Subcutaneous abdominal adipose tissue (tissue), 5 donors: ENCODE measurements around the gene NOS1AP.
A peak's percentile ranks its signal among the peaks of the same experiment; 100 is the strongest.

Experiments
- H3K27ac ChIP-seq: one replicate; pipeline ENCODE4 v1.7.0; 2013; ENCODE audit warnings: low read depth, mild to moderate bottlenecking, inconsistent platforms, low read length, moderate library complexity
- H3K27me3 ChIP-seq, 5 donors: one replicate each; pipeline ENCODE4 v1.7.0; 2013; ENCODE audit warnings: low read length in 5 of 5, inconsistent platforms in 1 of 5; ENCODE audit not compliant: control insufficient read depth in 5 of 5, insufficient read depth in 4 of 5
- H3K36me3 ChIP-seq, 5 donors: one replicate each; pipeline ENCODE4 v1.7.0; 2013; ENCODE audit warnings: low read length in 5 of 5; ENCODE audit not compliant: control insufficient read depth in 5 of 5, insufficient read depth in 5 of 5
- H3K4me1 ChIP-seq, 5 donors: one replicate each; pipeline ENCODE4 v1.7.0; 2013; ENCODE audit warnings: low read length in 5 of 5, mild to moderate bottlenecking in 3 of 5, moderate library complexity in 1 of 5; ENCODE audit not compliant: control insufficient read depth in 5 of 5, insufficient read depth in 5 of 5
- H3K4me3 ChIP-seq, 5 donors: one replicate each; pipeline ENCODE4 v1.7.0; 2013; ENCODE audit warnings: low read length in 5 of 5, low read depth in 1 of 5
- H3K9ac ChIP-seq, 5 donors: one replicate each; pipeline ENCODE4 v1.7.0; 2013; ENCODE audit warnings: low read length in 5 of 5, mild to moderate bottlenecking in 4 of 5, moderate library complexity in 3 of 5
- H3K9me3 ChIP-seq, 5 donors: one replicate each; pipeline ENCODE4 v1.7.0; 2013; ENCODE audit warnings: low read length in 5 of 5; ENCODE audit not compliant: control insufficient read depth in 5 of 5
- donor health status: healthy.
- donor health status: healthy.
- donor health status: healthy.
- donor health status: healthy.
- donor health status: healthy.

The NOS1AP gene

DNA sequence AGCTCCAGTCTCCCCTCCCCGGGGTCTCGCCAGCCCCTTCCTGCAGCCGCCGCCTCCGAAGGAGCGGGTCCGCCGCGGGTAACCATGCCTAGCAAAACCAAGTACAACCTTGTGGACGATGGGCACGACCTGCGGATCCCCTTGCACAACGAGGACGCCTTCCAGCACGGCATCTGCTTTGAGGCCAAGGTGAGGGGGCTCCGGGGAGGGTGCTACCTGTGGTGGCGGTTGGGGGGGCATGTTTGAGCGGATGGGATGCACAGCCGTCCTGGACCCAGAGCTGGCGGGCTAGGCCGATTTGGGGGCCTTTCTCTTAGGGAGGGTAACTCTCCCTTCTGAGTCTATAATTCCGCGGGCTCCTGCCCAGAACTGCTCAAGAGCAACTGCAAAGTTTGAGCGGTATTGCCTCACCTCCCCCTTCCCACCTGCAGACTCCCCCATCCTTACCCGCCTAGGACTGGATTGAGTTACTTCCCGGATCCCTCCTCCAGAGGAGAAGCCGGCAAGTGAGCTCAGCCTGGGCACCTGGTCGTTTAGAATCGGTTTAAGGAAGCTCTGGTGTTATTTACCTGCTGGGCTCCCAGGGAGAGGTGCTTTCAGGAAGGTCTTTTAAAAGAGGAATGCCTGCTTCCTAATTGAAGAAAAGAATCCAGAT, 730 bp downstream of the NOS1AP start:
- Histone ChIP-seq H3K9ac (peak overlapping the region in 4 of 5 donors; percentile 59 to 78 (median 70)), H3K4me3 (peak overlapping the region; percentile 65 to 88 (median 76)), H3K36me3 (no peaks in the 10 kb centered on the region), H3K27me3 (peaks cover 0 to 5% (median 0%) of the 10 kb centered on the region in 5 donors), H3K27ac (no peak overlapping the region), H3K4me1 (peaks cover 0 to 25% (median 19%) of the 10 kb centered on the region in 5 donors), H3K9me3 (peaks cover 0 to 5% (median 4%) of the 10 kb centered on the region in 5 donors)

DNA sequence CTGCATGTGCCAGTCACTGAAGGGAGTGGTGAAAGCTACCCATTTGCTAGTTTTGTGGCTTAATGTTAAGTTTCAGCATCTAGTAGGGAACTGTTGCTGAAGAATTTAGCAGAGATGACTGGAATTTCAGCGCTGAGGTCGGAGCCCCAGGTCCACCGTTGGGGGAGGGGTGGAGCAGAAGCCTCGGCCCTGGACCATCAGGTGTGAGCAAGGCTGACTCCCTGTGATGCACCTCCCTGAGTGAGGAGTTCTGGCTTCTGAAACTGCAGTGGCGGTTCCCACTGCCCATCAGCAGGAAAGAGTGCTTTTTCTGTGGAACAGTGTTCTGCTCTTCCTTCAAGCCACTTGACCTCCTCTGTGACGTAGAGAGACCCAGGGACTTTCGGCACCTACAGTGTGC, 1.3 kb downstream of the NOS1AP start:
- Histone ChIP-seq H3K9ac (no peak overlapping the region), H3K27ac (no peak overlapping the region), H3K9me3 (peaks cover 0 to 5% (median 4%) of the 10 kb centered on the region in 5 donors), H3K4me1 (peaks cover 0 to 25% (median 19%) of the 10 kb centered on the region in 5 donors), H3K4me3 (peak overlapping the region in 3 of 5 donors; percentile 65 to 76 (median 73)), H3K36me3 (no peaks in the 10 kb centered on the region), H3K27me3 (peaks cover 0 to 5% (median 0%) of the 10 kb centered on the region in 5 donors)

DNA sequence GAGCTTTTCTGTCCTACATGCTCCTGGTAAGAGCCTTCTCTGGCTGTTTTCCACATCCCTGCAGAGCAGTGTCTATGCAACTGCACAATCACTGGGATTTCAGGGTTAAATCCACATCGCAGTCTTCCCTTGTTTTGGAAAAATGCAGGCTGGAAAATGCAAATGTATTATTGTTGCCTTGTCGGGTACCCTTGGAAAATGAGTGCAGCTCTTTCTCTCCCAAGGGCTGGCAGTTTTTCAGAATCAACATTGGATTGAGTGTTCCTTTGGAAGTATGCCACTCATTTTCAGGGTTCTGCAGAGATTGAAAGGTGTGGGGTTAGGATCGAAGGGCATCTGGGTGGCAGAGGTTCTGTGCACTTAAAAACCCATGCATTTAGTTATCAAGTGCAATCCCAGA, 3.2 kb downstream of the NOS1AP start:
- Histone ChIP-seq H3K4me3 (no peak overlapping the region), H3K4me1 (peaks cover 0 to 25% (median 19%) of the 10 kb centered on the region in 5 donors), H3K27me3 (peaks cover 0 to 5% (median 0%) of the 10 kb centered on the region in 5 donors), H3K27ac (no peak overlapping the region), H3K9me3 (peaks cover 0 to 5% (median 4%) of the 10 kb centered on the region in 5 donors), H3K9ac (no peak overlapping the region), H3K36me3 (no peaks in the 10 kb centered on the region)

DNA sequence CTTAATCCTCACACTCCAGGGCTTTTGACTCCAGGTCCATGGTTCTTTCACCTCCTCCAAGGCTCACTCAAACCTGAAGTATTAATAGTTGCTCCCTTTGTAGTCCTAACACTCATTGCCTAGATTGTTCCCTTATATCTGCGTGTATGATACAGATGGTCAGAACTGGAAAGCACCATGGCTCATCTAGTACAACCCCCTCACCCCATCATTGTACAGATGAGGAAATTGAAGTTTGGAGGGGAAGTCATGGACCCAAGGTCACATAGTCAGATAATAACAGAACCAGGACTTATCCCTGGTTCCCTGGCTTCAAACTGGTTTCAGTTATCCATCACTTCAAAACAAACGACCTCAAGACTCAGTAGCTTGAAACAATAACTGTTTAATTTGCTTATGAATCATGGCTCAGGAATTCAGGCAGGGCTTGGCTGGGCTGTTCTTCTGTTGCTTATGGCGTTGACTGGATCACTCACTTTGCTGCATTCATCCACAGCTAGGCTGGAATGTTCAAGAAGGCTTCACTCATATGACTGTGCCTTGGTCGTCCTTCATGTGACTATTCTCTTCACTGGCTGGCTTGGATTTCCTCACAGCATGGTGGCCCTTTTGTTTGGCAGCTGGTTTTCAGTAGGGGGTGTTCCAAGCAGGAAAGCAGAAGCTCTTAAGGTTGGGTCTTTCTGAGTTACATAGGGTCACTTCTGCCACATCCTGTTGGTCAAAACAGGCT, 5.0 kb downstream of the NOS1AP start:
- Histone ChIP-seq H3K9me3 (peaks cover 0 to 5% (median 4%) of the 10 kb centered on the region in 5 donors), H3K4me1 (peaks cover 0 to 18% (median 13%) of the 10 kb centered on the region in 5 donors), H3K36me3 (no peaks in the 10 kb centered on the region), H3K9ac (no peak overlapping the region), H3K27me3 (peaks cover 0 to 5% (median 0%) of the 10 kb centered on the region in 5 donors), H3K27ac (no peak overlapping the region), H3K4me3 (no peak overlapping the region)

DNA sequence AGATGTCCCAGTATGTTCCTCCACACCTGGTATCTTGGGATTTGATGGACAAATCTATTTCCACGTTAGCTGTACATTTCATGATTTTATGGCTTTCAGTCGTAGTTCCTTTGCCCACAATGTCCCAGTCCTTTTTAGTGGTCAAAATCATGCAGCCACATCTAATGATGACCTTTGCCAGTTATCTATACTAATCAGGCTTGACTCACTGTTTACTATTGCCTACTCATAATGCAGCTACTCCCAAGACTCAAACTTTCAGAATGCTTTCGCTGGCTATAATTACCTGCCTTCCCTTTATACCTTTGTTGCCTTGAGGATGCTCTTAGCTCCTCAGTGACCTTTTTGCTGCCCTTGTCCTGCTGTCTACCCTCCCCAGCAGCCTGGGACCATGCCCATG, 6.4 kb downstream of the NOS1AP start:
- peaks cover 0 to 5% (median 4%) of the 10 kb centered on the region in 5 donors for H3K9me3 ChIP-seq
- H3K27me3 ChIP-seq, result peaks cover 0 to 5% (median 0%) of the 10 kb centered on the region in 5 donors

DNA sequence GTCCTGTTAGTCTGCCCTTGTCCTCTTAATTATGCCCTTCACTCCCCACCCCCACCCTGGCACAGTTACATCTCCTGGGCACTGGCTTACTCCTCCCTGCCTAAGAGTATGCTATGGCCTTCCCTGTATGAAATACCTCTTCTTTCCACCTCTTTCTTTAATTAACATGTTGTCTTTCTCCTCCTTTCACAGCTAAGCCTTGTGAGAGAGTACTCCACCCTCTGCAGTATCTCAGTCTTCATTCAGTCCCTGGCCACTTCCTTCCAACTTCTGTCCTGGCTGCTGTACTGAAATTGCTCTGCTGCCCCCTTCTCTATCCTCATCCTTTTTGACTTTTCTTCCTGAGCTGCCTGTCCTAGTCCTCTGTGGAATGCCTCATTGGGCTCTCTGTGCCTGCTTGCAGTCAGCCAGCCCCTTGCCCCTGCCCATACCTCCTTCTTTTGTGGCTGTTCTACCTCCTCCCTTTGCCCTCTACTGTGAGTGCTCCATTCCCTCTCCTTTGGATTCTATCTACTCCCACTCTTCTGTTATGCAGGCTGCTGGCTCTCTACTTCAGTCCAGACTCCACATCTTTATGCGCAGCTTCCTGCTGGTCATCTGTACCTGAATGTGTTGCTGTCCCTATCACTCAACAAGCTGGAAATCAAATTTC, 8.3 kb downstream of the NOS1AP start:
- peaks cover 0 to 6% (median 0%) of the 10 kb centered on the region in 5 donors for H3K4me1 ChIP-seq
- H3K36me3 ChIP-seq, result no peaks in the 10 kb centered on the region
- H3K27me3 ChIP-seq, result no peaks in the 10 kb centered on the region
- no peak overlapping the region for H3K9ac ChIP-seq
- no peak overlapping the region for H3K4me3 ChIP-seq
- no peak overlapping the region for H3K27ac ChIP-seq
- H3K9me3 ChIP-seq, result peaks cover 0 to 9% (median 4%) of the 10 kb centered on the region in 5 donors

More for the DNA sequence above, 6.4 kb downstream of the NOS1AP start:
- no peak overlapping the region for H3K27ac ChIP-seq
- no peak overlapping the region for H3K4me3 ChIP-seq
- H3K9ac ChIP-seq, result no peak overlapping the region
- no peaks in the 10 kb centered on the region for H3K36me3 ChIP-seq
- H3K4me1 ChIP-seq, result peaks cover 0 to 8% (median 3%) of the 10 kb centered on the region in 5 donors

DNA sequence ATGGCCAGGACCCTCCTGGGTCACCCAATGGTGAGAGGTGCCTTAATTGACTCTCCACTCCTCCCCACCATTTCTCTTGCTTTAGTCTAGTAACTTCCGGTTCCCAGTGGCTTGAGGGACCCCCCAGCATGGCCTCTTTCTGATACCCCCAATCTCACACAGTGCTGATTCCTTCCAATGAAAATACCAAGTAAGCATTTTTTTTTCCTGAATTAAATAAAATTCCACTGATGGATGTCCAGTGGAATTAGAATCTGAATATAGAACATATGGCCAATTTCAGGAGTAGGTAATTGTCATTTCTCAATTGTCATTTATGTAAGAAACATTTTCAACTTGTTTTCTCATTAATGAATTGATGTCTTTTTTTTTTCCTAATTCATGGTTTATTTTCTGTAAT, 9.5 kb downstream of the NOS1AP start:
- H3K4me1 ChIP-seq, result peaks cover 0 to 6% (median 0%) of the 10 kb centered on the region in 5 donors
- H3K27me3 ChIP-seq, result no peaks in the 10 kb centered on the region
- no peak overlapping the region for H3K4me3 ChIP-seq
- no peak overlapping the region for H3K9ac ChIP-seq
- no peaks in the 10 kb centered on the region for H3K36me3 ChIP-seq
- H3K27ac ChIP-seq, result no peak overlapping the region
- peaks cover 0 to 9% (median 4%) of the 10 kb centered on the region in 5 donors for H3K9me3 ChIP-seq

DNA sequence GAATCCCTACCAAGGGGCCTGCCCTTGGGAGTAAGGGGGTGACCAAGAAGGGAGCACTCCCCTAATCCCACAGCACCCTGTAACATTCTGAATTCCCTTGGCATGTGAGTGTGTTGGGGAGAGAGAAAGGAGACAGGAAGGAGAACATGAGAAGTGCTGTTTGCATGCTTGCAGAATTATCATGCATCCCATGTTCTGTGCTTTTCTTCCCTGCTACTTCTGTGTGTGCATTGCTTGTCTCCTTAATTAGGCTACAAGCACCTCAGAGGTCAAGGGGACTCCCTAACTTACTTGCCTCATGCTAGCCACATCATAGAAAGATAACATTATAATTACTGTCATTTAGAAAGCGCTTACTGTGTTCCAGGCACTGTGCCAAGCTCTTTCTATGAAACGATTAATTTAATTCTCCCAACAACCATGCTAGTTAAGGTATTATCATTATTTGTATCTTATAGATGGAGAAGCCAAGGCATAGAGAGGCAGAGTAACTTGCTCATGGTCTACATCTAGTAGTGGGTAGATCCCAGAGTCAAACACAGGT, 11.1 kb downstream of the NOS1AP start:
- Histone ChIP-seq H3K36me3 (no peaks in the 10 kb centered on the region), H3K27ac (no peak overlapping the region), H3K4me1 (peaks cover 0 to 6% (median 0%) of the 10 kb centered on the region in 5 donors), H3K4me3 (no peak overlapping the region), H3K9me3 (peaks cover 0 to 3% (median 0%) of the 10 kb centered on the region in 5 donors), H3K9ac (no peak overlapping the region), H3K27me3 (no peaks in the 10 kb centered on the region)

DNA sequence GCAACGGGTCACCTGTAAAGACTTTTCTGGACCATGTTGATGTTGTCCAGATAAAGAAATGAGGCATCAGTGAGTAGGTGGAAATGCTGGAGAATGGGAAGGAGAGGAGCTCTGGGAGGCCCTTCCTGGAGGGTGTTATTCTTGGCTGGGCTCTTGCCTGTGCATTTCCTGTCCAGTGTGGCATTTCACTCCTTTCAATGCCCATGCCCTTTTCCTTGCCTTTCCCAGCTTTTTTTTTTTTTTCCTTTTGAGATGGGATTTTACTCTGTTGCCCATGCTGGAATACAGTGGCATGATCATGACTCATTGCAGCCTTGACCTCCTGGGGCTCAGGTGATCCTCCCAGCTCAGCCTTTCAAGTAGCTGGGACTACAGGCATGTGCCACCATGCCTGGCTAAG, 11.8 kb downstream of the NOS1AP start:
- no peaks in the 10 kb centered on the region for H3K36me3 ChIP-seq
- no peak overlapping the region for H3K9ac ChIP-seq
- H3K9me3 ChIP-seq, result peaks cover 0 to 3% (median 0%) of the 10 kb centered on the region in 5 donors
- no peaks in the 10 kb centered on the region for H3K27me3 ChIP-seq
- no peak overlapping the region for H3K4me3 ChIP-seq
- peaks cover 0 to 6% (median 0%) of the 10 kb centered on the region in 5 donors for H3K4me1 ChIP-seq
- H3K27ac ChIP-seq, result no peak overlapping the region
